CD14-positive monocyte (primary cell): ENCODE measurements around the gene SSBP2. TPM values are rescaled to one million over a fixed set of nuclear protein-coding genes. Genes with fewer than 3 reads are reported as not detected.

Experiments
- DNase-seq, 3 donors: peaks; one replicate each; pipeline ENCODE4 v3.0.0-alpha.2; 2011 to 2022
- H2AFZ ChIP-seq: 2 replicates; pipeline ENCODE4 v1.6.0; 2012; ENCODE audit warnings: mild to moderate bottlenecking, low read depth, low read length, inconsistent platforms; ENCODE audit not compliant: insufficient read depth, poor library complexity, severe bottlenecking
- H3K27ac ChIP-seq, 2 donors: 1 replicate in 1 of 2; 2 replicates in 1 of 2; pipeline ENCODE4 v1.5.1; 2012 to 2013; ENCODE audit warnings: low read length in 2 of 2, control low read depth in 1 of 2, inconsistent platforms in 1 of 2, low read depth in 1 of 2, mild to moderate bottlenecking in 1 of 2
- H3K27me3 ChIP-seq, 2 donors: one replicate each; pipeline versions ENCODE4 v1.6.0 to v1.6.1; 2011 to 2013; ENCODE audit warnings: low read length in 2 of 2; ENCODE audit not compliant: control insufficient read depth in 2 of 2, insufficient read depth in 2 of 2
- H3K36me3 ChIP-seq, 2 donors: replicated peaks in 1 of 2; 1 replicate in 1 of 2; 2 replicates in 1 of 2; pipeline versions ENCODE4 v1.5.1 to v1.6.1; 2012 to 2013; ENCODE audit warnings: low read length in 2 of 2, control low read depth in 1 of 2, inconsistent platforms in 1 of 2, mild to moderate bottlenecking in 1 of 2; ENCODE audit not compliant: insufficient read depth in 2 of 2, control insufficient read depth in 1 of 2
- H3K4me1 ChIP-seq, 2 donors: 1 replicate in 1 of 2; 2 replicates in 1 of 2; pipeline versions ENCODE4 v1.5.1 to v1.6.1; 2012 to 2013; ENCODE audit warnings: low read length in 2 of 2, control low read depth in 1 of 2, inconsistent platforms in 1 of 2, mild to moderate bottlenecking in 1 of 2, moderate library complexity in 1 of 2; ENCODE audit not compliant: insufficient read depth in 2 of 2, control insufficient read depth in 1 of 2
- H3K4me2 ChIP-seq: replicated peaks from 2 replicates; pipeline ENCODE3; 2012; ENCODE audit warnings: low read length, moderate library complexity, mild to moderate bottlenecking; ENCODE audit not compliant: poor library complexity, severe bottlenecking; ENCODE audit errors: extremely low read depth
- H3K4me3 ChIP-seq, 3 experiments: fragments of 200-600 bp in 1 of 3; sonication (generic) in 1 of 3; replicated peaks in 1 of 3; 1 replicate in 2 of 3; 2 replicates in 1 of 3; pipeline ENCODE4 v1.5.1; 2011 to 2013; ENCODE audit warnings: low read length in 3 of 3, mild to moderate bottlenecking in 3 of 3, control low read depth in 2 of 3, low read depth in 2 of 3, inconsistent platforms in 1 of 3, moderate library complexity in 1 of 3
- H3K79me2 ChIP-seq: 2 replicates; pipeline ENCODE4 v1.6.0; 2012; ENCODE audit warnings: mild to moderate bottlenecking, control low read depth, inconsistent platforms, low read length, moderate library complexity; ENCODE audit not compliant: insufficient read depth
- H3K9ac ChIP-seq: 2 replicates; pipeline ENCODE4 v1.6.0; 2017; ENCODE audit warnings: low read length, mild to moderate bottlenecking; ENCODE audit not compliant: insufficient read depth, poor library complexity, severe bottlenecking
- H3K9me3 ChIP-seq, 2 donors: replicated peaks in 1 of 2; 1 replicate in 1 of 2; 2 replicates in 1 of 2; pipeline versions ENCODE4 v1.5.1 to v1.6.1; 2012 to 2013; ENCODE audit warnings: low read length in 2 of 2, control low read depth in 1 of 2; ENCODE audit not compliant: control insufficient read depth in 1 of 2, insufficient read depth in 1 of 2
- H4K20me1 ChIP-seq: 2 replicates; pipeline ENCODE4 v1.6.0; 2012; ENCODE audit warnings: mild to moderate bottlenecking, low read length, control low read depth, moderate library complexity; ENCODE audit not compliant: insufficient read depth
- H3K27ac Mint-ChIP-seq, 7 donors: one replicate each; pipeline ENCODE4 v1.8.0; 2020; ENCODE audit warnings: mild to moderate bottlenecking in 7 of 7, mixed read lengths in 7 of 7, moderate library complexity in 6 of 7, inconsistent platforms in 2 of 7
- H3K27me3 Mint-ChIP-seq, 3 donors: one replicate each; pipeline ENCODE4 v1.8.0; 2021 to 2022; ENCODE audit warnings: low read depth in 3 of 3, mild to moderate bottlenecking in 3 of 3, mixed read lengths in 3 of 3, moderate library complexity in 3 of 3, inconsistent platforms in 1 of 3
- H3K36me3 Mint-ChIP-seq, 2 donors: one replicate each; pipeline ENCODE4 v1.8.0; 2020; ENCODE audit warnings: mixed read lengths in 2 of 2, inconsistent platforms in 1 of 2, mild to moderate bottlenecking in 1 of 2
- H3K4me1 Mint-ChIP-seq: one replicate; pipeline ENCODE4 v1.8.0; 2020; ENCODE audit warnings: mild to moderate bottlenecking, mixed read lengths
- H3K4me3 Mint-ChIP-seq, 2 donors: one replicate each; pipeline ENCODE4 v1.8.0; 2020; ENCODE audit warnings: mild to moderate bottlenecking in 2 of 2, mixed read lengths in 2 of 2, moderate library complexity in 1 of 2
- H3K9me3 Mint-ChIP-seq, 7 donors: one replicate each; pipeline ENCODE4 v1.8.0; 2020 to 2022; ENCODE audit warnings: mixed read lengths in 7 of 7, mild to moderate bottlenecking in 6 of 7, moderate library complexity in 6 of 7, inconsistent platforms in 2 of 7
- CTCF ChIP-seq: fragments of 200-600 bp; IDR thresholded peaks from one replicate; pipeline ENCODE4 v1.8.0; 2022; ENCODE audit warnings: antibody characterized with exemption, mild to moderate bottlenecking
- WGBS: methylation state at CpG from one replicate; pipeline ENCODE4 v1.1.5; 2013; ENCODE audit warnings: missing lambda C conversion rate; ENCODE audit not compliant: insufficient coverage; 5-methylcytosine and 5-hydroxymethylcytosine counted together
- intact Hi-C, 2 donors: fragments of 100-400 bp; cut with micrococcal nuclease; formaldehyde crosslinking; loops; one replicate each; pipeline versions ENCODE4 v1.15.0 to v1.15.1; 2023
- polyA plus RNA-seq, 3 donors: library from polyadenylated mRNA; depleted of rRNA in 1 of 3; unstranded in 2 of 3; stranded (reverse) in 1 of 3; fragments of 300-500 nt in 2 of 3; fragments of >200 nt in 1 of 3; fragmentation: Illumina TruSeq in 2 of 3; gene quantifications; 1 replicate in 2 of 3; 2 replicates in 1 of 3; pipeline ENCODE4 v1.2.3, GENCODE V29; 2012 to 2021

Gene SSBP2
- polyA plus RNA-seq, 3 donors = 29.1 to 55.2 (median 53.4) TPM

- Histone ChIP-seq H3K9ac (no peak overlapping the region), H3K4me1 (no peaks in the 10 kb centered on the region), H3K36me3 (peaks cover 4 to 15% of the 10 kb centered on the region in 2 donors), H3K9me3 (peaks cover 6 to 7% of the 10 kb centered on the region in 2 donors), H3K27me3 (no peaks in the 10 kb centered on the region), H3K4me2 (no peak overlapping the region), H3K27ac (no peak overlapping the region), H3K79me2 (no peaks in the 10 kb centered on the region), H4K20me1 (no peaks in the 10 kb centered on the region), H2AFZ (no peak overlapping the region), H3K4me3 (no peak overlapping the region)
- H3K27ac Mint-ChIP-seq = no peak overlapping the region
- H3K36me3 Mint-ChIP-seq = peaks cover 19 to 22% of the 10 kb centered on the region in 2 donors
- intact Hi-C loops = no loop called here
- no peak for DNase-seq
- H3K27me3 Mint-ChIP-seq = no peaks in the 10 kb centered on the region
- H3K4me3 Mint-ChIP-seq = no peak overlapping the region
- H3K4me1 Mint-ChIP-seq = no peaks in the 10 kb centered on the region
- H3K9me3 Mint-ChIP-seq = peaks cover 6 to 13% (median 13%) of the 10 kb centered on the region in 7 donors
- no CpG with 5 or more reads among the region's 2 CpGs for WGBS
- no peak for TF ChIP-seq CTCF
Measured at GRCh38 chr5:81606150-81606549, 144.7 kb downstream of the SSBP2 start.

GRCh38 chr5:81605299-81605698, 145.6 kb downstream of the SSBP2 start:
- no peaks in the 10 kb centered on the region for H3K27me3 ChIP-seq
- WGBS = no CpG with 5 or more reads among the region's 2 CpGs
- no peaks in the 10 kb centered on the region for H3K27me3 Mint-ChIP-seq
- peaks cover 6 to 7% of the 10 kb centered on the region in 2 donors for H3K9me3 ChIP-seq
- no peaks in the 10 kb centered on the region for H3K4me1 Mint-ChIP-seq
- H3K27ac ChIP-seq = no peak overlapping the region
- TF ChIP-seq CTCF = no peak
- H3K9ac ChIP-seq = no peak overlapping the region
- peaks cover 14 to 21% of the 10 kb centered on the region in 2 donors for H3K36me3 Mint-ChIP-seq
- no peak overlapping the region for H3K27ac Mint-ChIP-seq
- H3K79me2 ChIP-seq = no peaks in the 10 kb centered on the region
- H3K4me2 ChIP-seq = no peak overlapping the region
- no peak overlapping the region for H3K4me3 Mint-ChIP-seq
- no peaks in the 10 kb centered on the region for H4K20me1 ChIP-seq
- no peak overlapping the region for H2AFZ ChIP-seq
- intact Hi-C loops = no loop called here
- H3K9me3 Mint-ChIP-seq = peaks cover 6 to 11% (median 8%) of the 10 kb centered on the region in 7 donors
- no peak overlapping the region for H3K4me3 ChIP-seq
- DNase-seq = no peak
- H3K4me1 ChIP-seq = no peaks in the 10 kb centered on the region
- H3K36me3 ChIP-seq = peaks cover 2 to 14% of the 10 kb centered on the region in 2 donors
